MM.1S (cell line): ENCODE results near the gene NUB1.

ENCODE experiments used
- DNase-seq: peaks from one replicate; pipeline ENCODE4 v3.0.0-alpha.2; 2015
- H2AFZ ChIP-seq: fragments of 300-600 bp; sonication (generic); 2 replicates; pipeline ENCODE4 v1.6.0; 2016; ENCODE audit warnings: antibody characterized with exemption, low read length
- H3F3A ChIP-seq: fragments of 300-600 bp; sonication (generic); 2 replicates; pipeline ENCODE4 v1.6.1; 2016; ENCODE audit warnings: mild to moderate bottlenecking, antibody characterized with exemption, low read length, moderate library complexity, mixed read lengths; ENCODE audit not compliant: insufficient read depth
- H3K27ac ChIP-seq: fragments of 300-600 bp; sonication (generic); 2 replicates; pipeline ENCODE4 v1.5.1; 2016; ENCODE audit warnings: mild to moderate bottlenecking, low read length
- H3K27me3 ChIP-seq: fragments of 300-600 bp; sonication (generic); replicated peaks from 2 replicates; pipeline ENCODE4 v1.6.0; 2016; ENCODE audit warnings: low read length; ENCODE audit not compliant: insufficient read depth
- H3K36me3 ChIP-seq: fragments of 300-600 bp; sonication (generic); replicated peaks from 2 replicates; pipeline ENCODE4 v1.6.1; 2016; ENCODE audit warnings: mild to moderate bottlenecking, low read length, mixed read lengths; ENCODE audit not compliant: insufficient read depth
- H3K4me1 ChIP-seq: fragments of 300-600 bp; sonication (generic); 2 replicates; pipeline ENCODE4 v1.6.1; 2016; ENCODE audit warnings: low read length, mixed read lengths
- H3K4me2 ChIP-seq: fragments of 300-600 bp; sonication (generic); 2 replicates; pipeline ENCODE4 v1.6.0; 2016; ENCODE audit warnings: low read depth, low read length
- H3K4me3 ChIP-seq: fragments of 300-600 bp; sonication (generic); 2 replicates; pipeline ENCODE4 v1.5.1; 2016; ENCODE audit warnings: low read length, mixed read lengths
- H3K79me2 ChIP-seq: fragments of 300-600 bp; sonication (generic); 2 replicates; pipeline ENCODE4 v1.6.1; 2016; ENCODE audit warnings: mixed run types, low read length, mixed read lengths
- H3K9ac ChIP-seq: fragments of 300-600 bp; sonication (generic); 2 replicates; pipeline ENCODE4 v1.6.1; 2016; ENCODE audit warnings: low read length, mixed read lengths
- H3K9me2 ChIP-seq: fragments of 300-600 bp; sonication (generic); replicated peaks from 2 replicates; pipeline ENCODE4 v1.6.1; 2016; ENCODE audit warnings: mild to moderate bottlenecking, low read length, mixed read lengths; ENCODE audit not compliant: insufficient read depth
- H3K9me3 ChIP-seq: fragments of 300-600 bp; sonication (generic); replicated peaks from 2 replicates; pipeline ENCODE4 v1.6.1; 2016; ENCODE audit warnings: mild to moderate bottlenecking, low read length, mixed read lengths; ENCODE audit not compliant: insufficient read depth
- H4K20me1 ChIP-seq: fragments of 300-600 bp; sonication (generic); 2 replicates; pipeline ENCODE4 v1.6.1; 2016; ENCODE audit warnings: mild to moderate bottlenecking, low read length, moderate library complexity, mixed read lengths; ENCODE audit not compliant: insufficient read depth
- EZH2 ChIP-seq: fragments of 300-600 bp; sonication (generic); optimal IDR thresholded peaks from 2 replicates; pipeline ENCODE3; 2017; ENCODE audit warnings: low read depth, mild to moderate bottlenecking, antibody characterized with exemption, low read length, mixed read lengths
- EZH2phosphoT487 ChIP-seq: fragments of 300-600 bp; sonication (generic); IDR thresholded peaks from 2 replicates; pipeline ENCODE4 v1.6.1; 2018; ENCODE audit warnings: antibody characterized with exemption, low read length
- TF ChIP-seq, protein P1 (sequence below): fragments of 300-600 bp; sonication (generic); IDR thresholded peaks from 2 replicates; pipeline ENCODE4 v1.5.1; 2016; ENCODE audit warnings: antibody characterized with exemption, low read length, mixed read lengths

NUB1 gene

GRCh38 chr7:151379193-151379520 lies 37.5 kb downstream of the NUB1 start:
- Histone ChIP-seq H3K36me3 (no peaks in the 10 kb centered on the region), H3K4me1 (no peaks in the 10 kb centered on the region), H3K79me2 (no peaks in the 10 kb centered on the region), H3K27ac (no peak overlapping the region), H2AFZ (no peak overlapping the region), H3K27me3 (peaks cover 40% of the 10 kb centered on the region), H3K4me3 (no peak overlapping the region), H3K9me2 (no peaks in the 10 kb centered on the region), H3K9me3 (no peaks in the 10 kb centered on the region), H3K9ac (no peak overlapping the region), H3F3A (no peaks in the 10 kb centered on the region), H4K20me1 (no peaks in the 10 kb centered on the region), H3K4me2 (no peak overlapping the region)
- no peak for DNase-seq
- TF ChIP-seq, protein P1, sequence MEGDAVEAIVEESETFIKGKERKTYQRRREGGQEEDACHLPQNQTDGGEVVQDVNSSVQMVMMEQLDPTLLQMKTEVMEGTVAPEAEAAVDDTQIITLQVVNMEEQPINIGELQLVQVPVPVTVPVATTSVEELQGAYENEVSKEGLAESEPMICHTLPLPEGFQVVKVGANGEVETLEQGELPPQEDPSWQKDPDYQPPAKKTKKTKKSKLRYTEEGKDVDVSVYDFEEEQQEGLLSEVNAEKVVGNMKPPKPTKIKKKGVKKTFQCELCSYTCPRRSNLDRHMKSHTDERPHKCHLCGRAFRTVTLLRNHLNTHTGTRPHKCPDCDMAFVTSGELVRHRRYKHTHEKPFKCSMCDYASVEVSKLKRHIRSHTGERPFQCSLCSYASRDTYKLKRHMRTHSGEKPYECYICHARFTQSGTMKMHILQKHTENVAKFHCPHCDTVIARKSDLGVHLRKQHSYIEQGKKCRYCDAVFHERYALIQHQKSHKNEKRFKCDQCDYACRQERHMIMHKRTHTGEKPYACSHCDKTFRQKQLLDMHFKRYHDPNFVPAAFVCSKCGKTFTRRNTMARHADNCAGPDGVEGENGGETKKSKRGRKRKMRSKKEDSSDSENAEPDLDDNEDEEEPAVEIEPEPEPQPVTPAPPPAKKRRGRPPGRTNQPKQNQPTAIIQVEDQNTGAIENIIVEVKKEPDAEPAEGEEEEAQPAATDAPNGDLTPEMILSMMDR, result no peak
- TF ChIP-seq EZH2, result no peak
- no peak for TF ChIP-seq EZH2phosphoT487

DNA sequence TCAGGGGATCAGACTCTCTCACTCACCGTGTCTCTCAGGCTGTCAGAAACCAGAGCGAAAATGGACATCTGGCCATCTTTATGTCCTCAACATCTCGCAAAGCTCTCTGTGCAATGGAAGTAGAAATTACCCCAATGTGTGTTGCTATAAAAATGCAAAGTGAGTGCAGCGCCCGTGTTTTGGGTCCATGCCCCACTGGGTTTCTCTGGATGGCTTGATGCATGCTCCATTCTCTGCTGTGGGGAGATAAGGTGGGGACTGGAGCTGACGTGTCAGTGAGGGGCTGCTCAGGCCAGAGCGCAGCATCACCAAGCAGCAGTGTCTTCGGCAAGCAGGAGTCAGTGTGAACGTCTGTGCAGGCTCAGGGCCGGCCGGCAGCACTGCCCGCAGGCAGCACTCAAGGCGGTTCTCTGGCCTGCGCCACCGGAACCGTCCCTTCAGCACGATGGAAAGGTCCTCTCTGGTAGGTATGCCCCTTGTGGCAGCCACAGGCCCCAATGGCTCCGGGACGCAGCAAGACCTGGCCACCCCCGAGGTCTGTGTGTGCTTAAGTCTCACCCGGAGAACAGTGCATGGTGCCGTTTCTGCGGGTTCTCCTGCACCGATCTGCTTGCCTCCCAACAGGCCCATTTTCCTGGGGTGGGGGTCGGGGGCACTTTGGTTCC lies 38.1 kb downstream of the NUB1 start:
- Histone ChIP-seq H3K4me1 (no peaks in the 10 kb centered on the region), H3K27ac (no peak overlapping the region), H2AFZ (no peak overlapping the region), H3K9ac (no peak overlapping the region), H3K79me2 (no peaks in the 10 kb centered on the region), H3K4me3 (no peak overlapping the region), H4K20me1 (no peaks in the 10 kb centered on the region), H3K9me2 (no peaks in the 10 kb centered on the region), H3K36me3 (no peaks in the 10 kb centered on the region), H3F3A (no peaks in the 10 kb centered on the region), H3K4me2 (no peak overlapping the region), H3K9me3 (no peaks in the 10 kb centered on the region), H3K27me3 (peaks cover 45% of the 10 kb centered on the region)
- no peak for DNase-seq
- TF ChIP-seq EZH2phosphoT487 (no peak), EZH2 (no peak)
- TF ChIP-seq, protein P1, result no peak

- H3F3A ChIP-seq, result no peaks in the 10 kb centered on the region
- H3K9me2 ChIP-seq, result no peaks in the 10 kb centered on the region
- TF ChIP-seq EZH2phosphoT487 (no peak), EZH2 (no peak)
- TF ChIP-seq, protein P1, result no peak
- no peaks in the 10 kb centered on the region for H3K36me3 ChIP-seq
- H3K4me1 ChIP-seq, result no peaks in the 10 kb centered on the region
- H2AFZ ChIP-seq, result no peak overlapping the region
- no peaks in the 10 kb centered on the region for H3K79me2 ChIP-seq
- no peaks in the 10 kb centered on the region for H4K20me1 ChIP-seq
- no peaks in the 10 kb centered on the region for H3K9me3 ChIP-seq
- H3K4me2 ChIP-seq, result peak overlapping the region; percentile 15; the same call in 1 of the 2 replicates
- H3K27me3 ChIP-seq, result peaks cover 53% of the 10 kb centered on the region
- no peak overlapping the region for H3K27ac ChIP-seq
- H3K4me3 ChIP-seq, result no peak overlapping the region
- no peak for DNase-seq
- no peak overlapping the region for H3K9ac ChIP-seq
Observed at GRCh38 chr7:151380199-151381097, 38.8 kb downstream of the NUB1 start.
